HL-60 (cell line): ENCODE results near the gene CPTP.

Source experiments
- CTCF ChIP-seq: IDR thresholded peaks from one replicate; pipeline ENCODE4 v1.5.1; 2011; ENCODE audit warnings: low read length, control low read depth, inconsistent platforms; ENCODE audit not compliant: insufficient read depth
- POLR2AphosphoS5 ChIP-seq: IDR thresholded peaks from 2 replicates; pipeline ENCODE4 v1.6.1; 2012; ENCODE audit warnings: low read depth
- REST ChIP-seq: IDR thresholded peaks from 2 replicates; pipeline ENCODE4 v1.6.1; 2012; ENCODE audit warnings: low read depth; ENCODE audit not compliant: insufficient replicate concordance

- TF ChIP-seq CTCF (no peak), POLR2AphosphoS5 (no peak), REST (peak; percentile 60)
These were observed 24.3 kb upstream of the CPTP start for GRCh38 chr1:1300352-1300739.
